Measurements from ENCODE around the gene MORN5.

MORN5 gene

DNA sequence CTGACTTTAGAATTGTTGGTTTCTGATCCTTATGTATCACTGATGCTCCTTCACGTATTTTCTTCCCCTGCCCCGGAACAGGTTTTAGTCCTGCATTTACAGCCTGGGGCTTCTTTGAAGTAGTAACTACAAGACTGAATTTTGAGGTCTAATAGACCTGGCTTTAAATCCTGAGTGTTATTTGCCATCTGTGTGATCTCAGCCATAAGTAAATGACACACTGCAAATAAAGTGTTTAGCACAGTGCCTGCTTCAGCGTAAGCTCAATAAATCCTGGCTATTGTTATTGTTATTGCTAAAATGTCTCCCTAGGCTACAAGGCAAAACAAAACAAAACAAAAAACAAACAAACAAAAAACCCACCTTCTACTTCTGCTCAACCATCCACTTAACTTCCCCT is 84.6 kb downstream of the MORN5 start:
- DNase-seq, result no peak

DNA sequence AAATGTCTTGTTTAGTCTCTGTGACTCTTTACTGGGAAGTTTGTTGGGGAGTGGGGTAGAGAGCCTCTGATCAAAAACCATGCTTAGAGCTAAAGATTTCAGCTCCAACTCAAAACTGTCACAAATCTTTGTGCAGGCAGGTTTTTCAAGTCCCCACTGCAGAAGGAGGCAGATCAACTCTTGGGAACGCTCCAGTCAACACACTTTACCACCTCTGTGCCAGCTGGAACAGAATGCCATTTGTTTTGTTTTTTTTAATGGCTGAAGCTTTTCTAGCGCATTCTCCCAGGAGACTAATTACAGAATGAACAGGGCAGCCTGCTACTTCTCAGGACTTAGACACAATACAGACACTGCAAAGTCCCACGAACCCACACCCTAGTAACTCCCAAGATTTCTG is 87.0 kb downstream of the MORN5 start:
- DNase-seq, result no peak

DNA sequence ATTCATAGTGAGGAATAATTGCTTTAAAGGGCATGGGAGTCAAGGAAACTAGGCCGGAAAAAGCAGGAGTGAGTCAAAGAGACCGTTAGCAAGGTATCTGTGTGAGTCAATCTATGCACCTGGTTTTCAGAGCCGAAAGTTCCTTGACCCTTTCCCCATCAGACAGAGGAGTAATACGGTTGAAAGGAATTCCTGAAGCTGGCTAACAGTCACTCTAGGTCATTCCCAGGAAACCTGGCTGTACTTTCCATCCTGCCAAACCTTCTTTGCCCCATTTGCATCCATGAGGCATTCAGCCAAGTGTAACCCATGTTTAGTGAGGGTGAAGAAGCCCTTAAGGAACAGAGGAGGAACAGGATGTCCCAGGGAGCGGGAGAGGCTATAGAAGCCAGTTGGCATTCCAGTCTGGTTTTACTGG is 88.7 kb downstream of the MORN5 start:
- DNase-seq, result no peak

Measured in cerebellar nuclear complex (tissue), 1 donor.